ENCODE data around the gene SSBP2. TPM values are rescaled to one million over a fixed set of nuclear protein-coding genes. Genes with fewer than 3 reads are reported as not detected.

SSBP2 gene
- total RNA-seq, 4 donors from 2014 or later = 25.9 to 94.6 (median 41.8) TPM

DNA sequence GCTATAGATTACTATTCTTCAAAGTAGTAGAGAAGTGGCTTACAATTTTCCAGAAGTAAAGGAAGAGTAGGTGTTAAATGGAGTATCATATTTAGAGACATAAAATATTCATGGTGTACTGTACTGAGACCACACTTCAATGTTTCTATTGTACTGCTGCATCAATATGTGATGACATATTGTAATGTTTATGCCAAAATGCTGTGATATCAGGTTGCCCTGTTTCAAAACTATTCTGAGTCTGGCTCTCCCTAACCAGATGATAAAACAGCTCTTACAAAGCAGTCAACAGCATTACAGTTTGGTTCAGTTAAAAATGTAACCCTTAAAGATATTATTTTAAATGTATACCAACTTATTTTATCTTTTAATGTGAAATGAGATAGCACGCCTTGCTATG, 326.2 kb downstream of the SSBP2 start:
- TF ChIP-seq, protein P1, sequence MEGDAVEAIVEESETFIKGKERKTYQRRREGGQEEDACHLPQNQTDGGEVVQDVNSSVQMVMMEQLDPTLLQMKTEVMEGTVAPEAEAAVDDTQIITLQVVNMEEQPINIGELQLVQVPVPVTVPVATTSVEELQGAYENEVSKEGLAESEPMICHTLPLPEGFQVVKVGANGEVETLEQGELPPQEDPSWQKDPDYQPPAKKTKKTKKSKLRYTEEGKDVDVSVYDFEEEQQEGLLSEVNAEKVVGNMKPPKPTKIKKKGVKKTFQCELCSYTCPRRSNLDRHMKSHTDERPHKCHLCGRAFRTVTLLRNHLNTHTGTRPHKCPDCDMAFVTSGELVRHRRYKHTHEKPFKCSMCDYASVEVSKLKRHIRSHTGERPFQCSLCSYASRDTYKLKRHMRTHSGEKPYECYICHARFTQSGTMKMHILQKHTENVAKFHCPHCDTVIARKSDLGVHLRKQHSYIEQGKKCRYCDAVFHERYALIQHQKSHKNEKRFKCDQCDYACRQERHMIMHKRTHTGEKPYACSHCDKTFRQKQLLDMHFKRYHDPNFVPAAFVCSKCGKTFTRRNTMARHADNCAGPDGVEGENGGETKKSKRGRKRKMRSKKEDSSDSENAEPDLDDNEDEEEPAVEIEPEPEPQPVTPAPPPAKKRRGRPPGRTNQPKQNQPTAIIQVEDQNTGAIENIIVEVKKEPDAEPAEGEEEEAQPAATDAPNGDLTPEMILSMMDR (IDR thresholded peaks at IDR 0.05) = no peak
- ATAC-seq (ENCODE audit: low FRiP score) = no peak
- no peak for DNase-seq (ENCODE audit: low spot score)

DNA sequence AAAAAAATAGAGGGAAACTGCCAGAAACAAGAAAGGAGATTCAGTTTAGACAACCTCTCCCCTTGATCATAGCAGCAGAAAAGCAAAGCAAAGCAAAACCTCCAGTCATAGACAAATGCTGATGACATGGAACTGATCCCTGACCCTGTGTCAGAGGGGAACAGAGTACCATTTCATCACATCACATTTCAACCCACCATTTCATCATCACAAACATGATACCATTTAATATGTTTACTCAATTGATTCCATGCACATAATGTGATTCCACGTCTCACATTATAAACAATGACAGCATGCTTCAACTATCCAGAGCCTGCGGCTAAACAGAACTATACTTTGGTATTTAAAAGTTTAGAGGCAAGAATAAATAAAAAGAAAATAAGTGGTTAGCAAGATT, 328.2 kb downstream of the SSBP2 start:
- TF ChIP-seq, protein P1 (IDR thresholded peaks at IDR 0.05) = no peak
- ATAC-seq (ENCODE audit: low FRiP score) (no peak), DNase-seq (ENCODE audit: low spot score) (no peak)

DNA sequence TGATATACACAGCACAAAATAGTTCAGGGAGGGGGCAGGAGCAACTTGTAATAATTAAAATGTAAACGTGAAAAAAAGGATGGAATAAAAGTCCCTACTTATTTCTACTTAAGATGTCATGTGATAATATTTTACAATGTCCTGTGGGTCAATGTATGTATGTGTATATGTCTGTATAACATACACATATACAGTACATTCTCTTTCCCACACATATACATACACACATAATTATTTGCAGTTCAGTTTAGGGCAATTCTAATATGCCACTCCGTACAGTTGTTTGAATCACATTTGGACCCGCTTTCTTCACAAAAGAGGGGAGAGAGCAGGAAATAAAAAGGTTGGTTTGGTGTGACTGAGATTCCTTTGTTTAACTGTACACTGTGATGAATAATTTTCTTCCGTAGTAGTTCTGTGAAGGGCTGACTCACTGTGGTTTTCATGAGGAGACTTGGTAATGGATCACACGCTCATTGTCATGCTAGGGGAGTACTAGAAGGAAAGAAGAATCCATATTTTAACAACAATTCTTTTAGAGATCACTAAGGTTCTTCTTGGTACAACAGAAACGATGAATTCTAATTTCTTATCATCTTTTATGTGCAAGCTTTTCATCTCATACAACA, 330.7 kb downstream of the SSBP2 start:
- DNase-seq (ENCODE audit: low spot score) = no peak
- no peak for ATAC-seq (ENCODE audit: low FRiP score)
- TF ChIP-seq, protein P1 (IDR thresholded peaks at IDR 0.05) = no peak

DNA sequence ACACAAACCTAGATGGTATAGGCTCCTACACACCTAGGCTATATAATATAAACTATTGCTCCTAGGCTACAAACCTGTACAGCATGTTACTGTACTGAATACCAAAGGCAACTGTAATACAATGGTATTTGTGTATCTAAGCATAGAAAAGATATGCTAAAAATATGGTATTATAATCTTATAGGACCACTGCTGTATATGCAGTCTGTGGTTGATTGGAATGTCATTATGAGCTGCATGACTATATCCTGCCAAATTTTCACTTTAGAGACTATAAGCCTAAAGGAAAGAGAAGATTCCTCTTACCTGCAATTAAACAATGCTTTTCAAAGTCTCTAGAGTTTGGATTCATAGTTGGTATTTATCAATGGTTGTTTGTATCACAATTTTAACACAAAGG, 332.3 kb downstream of the SSBP2 start:
- TF ChIP-seq, protein P1 (IDR thresholded peaks at IDR 0.05) = no peak

DNA sequence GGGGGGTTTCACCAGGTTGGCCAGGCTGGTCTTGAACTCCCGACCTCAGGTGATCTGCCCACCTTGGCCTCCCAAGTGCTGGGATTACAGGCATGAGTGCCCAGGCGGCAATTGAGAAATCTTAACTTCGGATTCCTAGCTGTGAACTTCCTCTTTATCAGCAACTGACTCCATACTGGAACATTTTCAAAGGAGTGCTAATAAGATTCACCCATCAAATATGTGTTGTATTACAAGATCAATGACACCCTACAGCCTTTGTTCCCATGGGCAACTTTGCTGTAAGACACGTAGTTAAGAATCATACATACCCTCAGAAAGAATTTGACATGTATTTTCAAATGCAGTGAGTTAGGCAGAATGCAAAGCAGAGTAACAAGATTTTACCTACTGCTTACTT, 333.8 kb downstream of the SSBP2 start:
- TF ChIP-seq, protein P1 (IDR thresholded peaks at IDR 0.05) = no peak
- ATAC-seq (ENCODE audit: low FRiP score) = no peak

More for the DNA sequence above, 332.3 kb downstream of the SSBP2 start:
- ATAC-seq (ENCODE audit: low FRiP score) = no peak
- DNase-seq (ENCODE audit: low spot score) = no peak

DNA sequence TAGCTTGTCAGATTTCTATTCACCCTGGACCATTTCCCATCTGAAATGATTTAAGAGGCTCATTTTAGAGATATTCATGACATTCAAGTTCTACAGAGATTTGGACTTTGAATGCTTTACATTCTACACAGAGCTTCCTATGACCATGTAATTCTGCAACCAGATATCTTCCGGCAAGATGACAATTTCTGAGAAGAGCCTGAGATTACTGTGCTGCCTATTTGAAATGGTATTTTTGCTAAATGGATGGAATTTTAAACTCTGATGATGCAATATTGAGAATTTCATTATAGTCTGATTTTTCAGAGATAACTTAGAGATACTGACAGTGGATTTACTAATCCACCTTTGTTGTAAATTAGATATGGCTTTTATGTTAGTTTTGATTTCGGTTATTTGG, 341.0 kb downstream of the SSBP2 start:
- TF ChIP-seq, protein P1 (IDR thresholded peaks at IDR 0.05) = no peak
- no peak for ATAC-seq (ENCODE audit: low FRiP score)

More for the DNA sequence above, 333.8 kb downstream of the SSBP2 start:
- no peak for DNase-seq (ENCODE audit: low spot score)

DNA sequence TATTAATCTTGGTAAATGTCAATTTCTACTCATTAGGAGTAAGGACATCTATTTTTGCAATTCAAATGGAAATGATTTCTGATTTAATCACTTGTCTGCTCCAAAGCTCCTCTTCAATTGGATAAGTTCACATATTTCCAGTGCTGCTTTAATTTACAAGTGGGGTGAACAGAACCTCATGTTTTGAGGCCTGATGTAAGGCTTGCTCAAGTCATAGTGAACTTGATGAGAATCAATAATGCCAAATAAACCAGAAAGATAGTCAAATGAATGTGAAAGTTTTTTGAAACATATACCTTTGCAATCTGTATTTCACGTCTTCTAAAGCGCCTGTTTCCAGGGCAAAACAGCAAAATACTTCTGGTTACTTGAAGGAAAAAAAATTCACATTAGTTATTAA, 341.5 kb downstream of the SSBP2 start:
- ATAC-seq (ENCODE audit: low FRiP score) (no peak), DNase-seq (ENCODE audit: low spot score) (no peak)
- TF ChIP-seq, protein P1 (IDR thresholded peaks at IDR 0.05) = no peak

More for the DNA sequence above, 341.0 kb downstream of the SSBP2 start:
- no peak for DNase-seq (ENCODE audit: low spot score)
